ENCODE results near the gene ZCCHC14. TPM values are rescaled to one million over a fixed set of nuclear protein-coding genes. Genes with fewer than 3 reads are reported as not detected.

The ZCCHC14 gene
- total RNA-seq, 1 experiment from 2014 or later: 33.1 TPM

GRCh38 chr16:87461466-87461991 lies 31.3 kb downstream of the ZCCHC14 start:
- Mint-ChIP-seq H3K9me3 (ENCODE audit: unreplicated experiment) (no peaks in the 10 kb centered on the region), H3K36me3 (ENCODE audit: insufficient read depth, unreplicated experiment) (peaks cover 26% of the 10 kb centered on the region), H3K4me1 (ENCODE audit: low read depth, unreplicated experiment) (peaks cover 7% of the 10 kb centered on the region), H3K27ac (ENCODE audit: unreplicated experiment) (no peak overlapping the region), H3K4me3 (ENCODE audit: unreplicated experiment) (peak overlapping the region; percentile 59), H3K27me3 (ENCODE audit: insufficient read depth, unreplicated experiment) (no peaks in the 10 kb centered on the region)
- CTCF ChIA-PET: interaction anchor here (0.5 to 1.6 kb wide), 27 partner anchors 9 to 174 kb away, joined by 3 to 31 read pairs (median 4); partner anchors contain the start of gene FBXO31
- H3K27me3 ChIP-seq (replicated peaks; ENCODE audit: control insufficient read depth, insufficient read depth, low read length): no peaks in the 10 kb centered on the region
- peaks cover 14% of the 10 kb centered on the region; the same call in 1 of the 2 replicates for H3K4me1 ChIP-seq
- POLR2A ChIA-PET: interaction anchor here (0.6 to 1.2 kb wide), 2 partner anchors 42 to 78 kb away, joined by 3 read pairs; partner anchors contain the start of gene FBXO31
- 0 out of 2 replicates have a peak, but pooled peaks cover 4% of the 10 kb centered on the region for H3K36me3 ChIP-seq (ENCODE audit: control insufficient read depth, insufficient read depth, low read length)
- DNase-seq: peak; percentile 96 to 98
- intact Hi-C loops (cut with micrococcal nuclease; ENCODE audit: unreplicated experiment): loop anchor here (1.0 to 2.0 kb wide), 4 partner anchors 29 to 175 kb away; no protein-coding TSS in a partner anchor
- H3K4me3 ChIP-seq (ENCODE audit: low read depth, low read length): peak overlapping the region; percentile 23; the same call in 1 of the 2 replicates
- no TSS peak for BruUV-seq (replicated peaks)
- peak; percentile 77 to 85 for TF ChIP-seq CTCF (IDR thresholded peaks at IDR 0.05; ENCODE audit: insufficient read depth in 1 of 2, low read depth in 1 of 2, low read length in 1 of 2, severe bottlenecking in 1 of 2, unreplicated experiment in 1 of 2)
- H3K9me3 ChIP-seq: no peaks in the 10 kb centered on the region

DNA sequence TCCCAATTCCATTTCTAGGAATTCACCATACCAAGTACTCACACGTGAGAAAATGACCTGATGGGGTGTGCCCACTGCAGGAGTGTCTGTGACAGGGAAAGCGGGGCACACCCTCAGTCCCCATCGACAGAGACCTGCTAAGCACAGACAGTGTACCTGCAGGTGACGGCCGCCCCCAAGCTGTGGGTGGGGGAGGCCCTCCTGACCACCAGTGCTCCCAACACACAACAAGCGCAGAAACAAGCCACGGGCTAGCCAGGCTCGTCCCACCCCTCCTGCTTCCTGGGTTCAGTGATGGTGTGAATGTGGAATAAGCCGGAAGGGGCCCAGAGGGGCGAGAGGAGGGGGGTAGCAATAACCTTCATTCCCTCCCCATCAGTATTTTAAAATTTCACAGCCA lies 31.9 kb downstream of the ZCCHC14 start:
- Mint-ChIP-seq H3K9me3 (ENCODE audit: unreplicated experiment) (no peaks in the 10 kb centered on the region), H3K4me1 (ENCODE audit: low read depth, unreplicated experiment) (peaks cover 7% of the 10 kb centered on the region), H3K4me3 (ENCODE audit: unreplicated experiment) (no peak overlapping the region), H3K27me3 (ENCODE audit: insufficient read depth, unreplicated experiment) (no peaks in the 10 kb centered on the region), H3K27ac (ENCODE audit: unreplicated experiment) (no peak overlapping the region), H3K36me3 (ENCODE audit: insufficient read depth, unreplicated experiment) (peaks cover 26% of the 10 kb centered on the region)
- CTCF ChIA-PET: interaction anchor here (0.6 to 1.6 kb wide), 15 partner anchors 10 to 175 kb away, joined by 3 to 31 read pairs (median 4); partner anchors contain the start of gene FBXO31
- no peaks in the 10 kb centered on the region for H3K9me3 ChIP-seq
- DNase-seq: no peak
- H3K27me3 ChIP-seq (replicated peaks; ENCODE audit: control insufficient read depth, insufficient read depth, low read length): no peaks in the 10 kb centered on the region
- no peak overlapping the region for H3K4me3 ChIP-seq (ENCODE audit: low read depth, low read length)
- H3K4me1 ChIP-seq: peaks cover 14% of the 10 kb centered on the region; the same call in 1 of the 2 replicates
- BruUV-seq (replicated peaks): no TSS peak
- POLR2A ChIA-PET: interaction anchor here (1.2 kb wide), 1 partner anchor 77 kb away, joined by 3 read pairs; the partner anchor contains the start of gene FBXO31
- intact Hi-C loops (cut with micrococcal nuclease; ENCODE audit: unreplicated experiment): loop anchor here (1.0 to 2.0 kb wide), 4 partner anchors 30 to 176 kb away; no protein-coding TSS in a partner anchor
- 0 out of 2 replicates have a peak, but pooled peaks cover 4% of the 10 kb centered on the region for H3K36me3 ChIP-seq (ENCODE audit: control insufficient read depth, insufficient read depth, low read length)
- no peak for TF ChIP-seq CTCF (IDR thresholded peaks at IDR 0.05; ENCODE audit: insufficient read depth in 1 of 2, low read depth in 1 of 2, low read length in 1 of 2, severe bottlenecking in 1 of 2, unreplicated experiment in 1 of 2)

DNA sequence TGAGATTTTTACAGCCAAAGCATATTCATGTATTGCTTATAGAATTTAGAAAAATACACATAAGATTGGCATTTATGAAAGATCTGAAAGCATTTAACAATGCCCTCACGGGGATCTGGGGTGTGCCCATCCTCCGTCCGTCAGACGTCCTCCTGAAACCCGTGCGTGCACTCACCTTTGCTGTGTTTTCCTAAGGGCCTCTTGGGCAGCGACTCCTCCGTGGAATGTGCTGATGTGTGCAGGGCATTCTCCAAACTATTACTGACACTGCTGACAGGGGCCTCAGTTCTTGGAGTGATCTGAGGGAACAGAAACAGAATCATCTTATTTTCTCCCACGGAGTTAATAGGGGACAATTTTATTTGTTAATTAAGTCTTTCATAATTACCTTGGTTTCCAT lies 33.0 kb downstream of the ZCCHC14 start:
- TF ChIP-seq CTCF (IDR thresholded peaks at IDR 0.05; ENCODE audit: insufficient read depth in 1 of 2, low read depth in 1 of 2, low read length in 1 of 2, severe bottlenecking in 1 of 2, unreplicated experiment in 1 of 2): no peak
- Histone ChIP-seq H3K4me1 (peaks cover 14% of the 10 kb centered on the region; the same call in 1 of the 2 replicates), H3K9me3 (no peaks in the 10 kb centered on the region), H3K4me3 (ENCODE audit: low read depth, low read length) (no peak overlapping the region), H3K36me3 (ENCODE audit: control insufficient read depth, insufficient read depth, low read length) (0 out of 2 replicates have a peak, but pooled peaks cover 4% of the 10 kb centered on the region), H3K27me3 (replicated peaks; ENCODE audit: control insufficient read depth, insufficient read depth, low read length) (no peaks in the 10 kb centered on the region)
- Mint-ChIP-seq H3K36me3 (ENCODE audit: insufficient read depth, unreplicated experiment) (peaks cover 26% of the 10 kb centered on the region), H3K27me3 (ENCODE audit: insufficient read depth, unreplicated experiment) (no peaks in the 10 kb centered on the region), H3K9me3 (ENCODE audit: unreplicated experiment) (no peaks in the 10 kb centered on the region), H3K4me1 (ENCODE audit: low read depth, unreplicated experiment) (peaks cover 7% of the 10 kb centered on the region), H3K4me3 (ENCODE audit: unreplicated experiment) (no peak overlapping the region), H3K27ac (ENCODE audit: unreplicated experiment) (no peak overlapping the region)
- intact Hi-C loops (cut with micrococcal nuclease; ENCODE audit: unreplicated experiment): loop anchor here (2.0 kb wide), 3 partner anchors 31 to 177 kb away; no protein-coding TSS in a partner anchor
- DNase-seq: no peak
- ChIA-PET POLR2A (no interaction called here), CTCF (interaction anchor here (0.7 kb wide), 1 partner anchor 11 kb away, joined by 4 read pairs; no protein-coding TSS in a partner anchor)
- no TSS peak for BruUV-seq (replicated peaks)

Measured in Caco-2 (cell line).